HG02884 (cell line): ENCODE results near the gene TCF15.
"Not testable (repeated sequence)": the region's sequence is repeated elsewhere in the genome, so short reads cannot be mapped to it uniquely, and the experiment has no call there.

Source experiments
- ATAC-seq: cut with Tn5 transposase; IDR thresholded peaks from one replicate; pipeline ENCODE4 v1.9.1; 2021; ENCODE audit warnings: mild to moderate bottlenecking, moderate library complexity; ENCODE audit not compliant: unreplicated experiment

TCF15 gene

GRCh38 chr20:642398-643174 is 32.5 kb upstream of the TCF15 start:
- ATAC-seq: no peak

GRCh38 chr20:642013-642397 is 31.9 kb upstream of the TCF15 start:
- not testable (repeated sequence) for ATAC-seq

GRCh38 chr20:641516-641875 is 31.4 kb upstream of the TCF15 start:
- ATAC-seq: no peak

- no peak for ATAC-seq
Observed at GRCh38 chr20:640674-641515, 30.8 kb upstream of the TCF15 start.

- ATAC-seq: no peak
Observed at GRCh38 chr20:638579-638978, 28.5 kb upstream of the TCF15 start.

- ATAC-seq: no peak
Observed at GRCh38 chr20:637559-637958, 27.4 kb upstream of the TCF15 start.

- ATAC-seq: no peak
Observed at GRCh38 chr20:635893-636338, 25.8 kb upstream of the TCF15 start.

- ATAC-seq: no peak
Observed at GRCh38 chr20:635028-635892, 25.2 kb upstream of the TCF15 start.

GRCh38 chr20:634148-634925 is 24.2 kb upstream of the TCF15 start:
- ATAC-seq: no peak

- no peak for ATAC-seq
Observed at GRCh38 chr20:631101-631500, 21.0 kb upstream of the TCF15 start.

GRCh38 chr20:626579-626978 is 16.5 kb upstream of the TCF15 start:
- no peak for ATAC-seq

GRCh38 chr20:625360-625932 is 15.3 kb upstream of the TCF15 start:
- no peak for ATAC-seq

- ATAC-seq: no peak
Observed at GRCh38 chr20:623704-624103, 13.6 kb upstream of the TCF15 start.

GRCh38 chr20:623021-623420 is 12.9 kb upstream of the TCF15 start:
- ATAC-seq: no peak

GRCh38 chr20:622161-622560 is 12.1 kb upstream of the TCF15 start:
- no peak for ATAC-seq

- ATAC-seq: no peak
Observed at GRCh38 chr20:621125-621756, 11.1 kb upstream of the TCF15 start.

GRCh38 chr20:620246-620645 is 10.1 kb upstream of the TCF15 start:
- no peak for ATAC-seq

GRCh38 chr20:618980-619379 is 8.9 kb upstream of the TCF15 start:
- ATAC-seq: no peak

GRCh38 chr20:617934-618690 is 8.0 kb upstream of the TCF15 start:
- ATAC-seq: no peak
